GM23338 (cell line): Measurements from ENCODE around the gene OLFM1. TPM values are rescaled to one million over a fixed set of nuclear protein-coding genes. Genes with fewer than 3 reads are reported as not detected.
A peak's percentile ranks its signal among the peaks of the same experiment; 100 is the strongest.

Experiments
- ATAC-seq: fragments of 200-7000 bp; cut with Tn5 transposase; 3 replicates; pipeline ENCODE4 v1.9.1; 2020
- DNase-seq: peaks from one replicate; pipeline ENCODE4 v3.0.0-alpha.2; 2015; ENCODE audit warnings: low spot score
- H2AFZ ChIP-seq: fragments of 200-600 bp; sonication (generic); 2 replicates; pipeline ENCODE4 v1.8.0; 2016; ENCODE audit warnings: antibody characterized with exemption, mild to moderate bottlenecking, moderate library complexity
- H3F3A ChIP-seq: fragments of 200-600 bp; sonication (generic); replicated peaks from 2 replicates; pipeline ENCODE4 v1.8.0; 2017; ENCODE audit warnings: antibody characterized with exemption, mixed run types, low read depth
- H3K27ac ChIP-seq: fragments of 200-600 bp; sonication (generic); 2 replicates; pipeline ENCODE4 v1.6.1; 2016; ENCODE audit warnings: low read depth
- H3K27me3 ChIP-seq: fragments of 200-600 bp; sonication (generic); 2 replicates; pipeline ENCODE4 v1.8.0; 2016; ENCODE audit warnings: mild to moderate bottlenecking, mixed run types, moderate library complexity; ENCODE audit not compliant: insufficient read depth
- H3K36me3 ChIP-seq: fragments of 200-600 bp; sonication (generic); 2 replicates; pipeline ENCODE4 v1.8.0; 2016; ENCODE audit warnings: mild to moderate bottlenecking; ENCODE audit not compliant: insufficient read depth
- H3K4me1 ChIP-seq: fragments of 200-600 bp; sonication (generic); 2 replicates; pipeline ENCODE4 v1.8.0; 2016; ENCODE audit warnings: mild to moderate bottlenecking, moderate library complexity; ENCODE audit not compliant: insufficient read depth
- H3K4me2 ChIP-seq: fragments of 200-600 bp; sonication (generic); 2 replicates; pipeline ENCODE4 v1.7.1; 2017; ENCODE audit warnings: mixed run types
- H3K4me3 ChIP-seq: fragments of 200-600 bp; sonication (generic); 2 replicates; pipeline ENCODE4 v1.6.1; 2016; ENCODE audit warnings: mixed run types
- H3K79me2 ChIP-seq: fragments of 200-600 bp; sonication (generic); replicated peaks from 2 replicates; pipeline ENCODE4 v1.8.0; 2017; ENCODE audit warnings: mild to moderate bottlenecking; ENCODE audit not compliant: insufficient read depth
- H3K9me2 ChIP-seq: fragments of 200-600 bp; sonication (generic); 2 replicates; pipeline ENCODE4 v1.8.0; 2017; ENCODE audit not compliant: insufficient read depth
- H4K20me1 ChIP-seq: fragments of 200-600 bp; sonication (generic); replicated peaks from 2 replicates; pipeline ENCODE4 v1.8.0; 2017; ENCODE audit warnings: mild to moderate bottlenecking; ENCODE audit not compliant: insufficient read depth
- H3K27ac Mint-ChIP-seq: 2 replicates; pipeline ENCODE4 v1.8.0; 2020; ENCODE audit warnings: inconsistent platforms, mild to moderate bottlenecking, moderate library complexity, mixed read lengths
- H3K27me3 Mint-ChIP-seq: 3 replicates; pipeline ENCODE4 v1.8.0; 2022; ENCODE audit warnings: low read depth, mild to moderate bottlenecking, moderate library complexity, mixed read lengths, inconsistent platforms; ENCODE audit not compliant: insufficient read depth, poor library complexity
- H3K36me3 Mint-ChIP-seq: 3 replicates; pipeline ENCODE4 v1.8.0; 2021; ENCODE audit warnings: low read depth, mild to moderate bottlenecking, inconsistent platforms, moderate library complexity, mixed read lengths
- H3K4me1 Mint-ChIP-seq: 3 replicates; pipeline ENCODE4 v1.8.0; 2020; ENCODE audit warnings: mild to moderate bottlenecking, inconsistent platforms, mixed read lengths
- H3K4me3 Mint-ChIP-seq: 3 replicates; pipeline ENCODE4 v1.8.0; 2021; ENCODE audit warnings: moderate library complexity, mild to moderate bottlenecking, inconsistent platforms, mixed read lengths
- H3K9me3 Mint-ChIP-seq: 3 replicates; pipeline ENCODE4 v1.8.0; 2020; ENCODE audit warnings: moderate library complexity, mild to moderate bottlenecking, inconsistent platforms, mixed read lengths
- CTCF ChIP-seq, 2 experiments: fragments of 200-600 bp in 1 of 2; sonication (generic) in 1 of 2; conservative IDR thresholded peaks; 2 replicates each; pipeline versions ENCODE4 v1.5.1 to v1.6.1; 2016 to 2017; ENCODE audit warnings: antibody characterized with exemption in 2 of 2, low read depth in 2 of 2, mild to moderate bottlenecking in 2 of 2, moderate library complexity in 1 of 2
- ETS1 ChIP-seq: IDR thresholded peaks from 2 replicates; pipeline ENCODE4 v1.6.1; 2016; ENCODE audit warnings: antibody characterized with exemption
- EZH2 ChIP-seq: fragments of 200-600 bp; sonication (generic); IDR thresholded peaks from one replicate; pipeline ENCODE4 v1.8.0; 2017; ENCODE audit warnings: antibody characterized with exemption, mild to moderate bottlenecking, low read depth; ENCODE audit not compliant: unreplicated experiment
- EZH2phosphoT487 ChIP-seq: fragments of 200-600 bp; sonication (generic); IDR thresholded peaks from one replicate; pipeline ENCODE4 v1.8.1; 2018; ENCODE audit warnings: antibody characterized with exemption; ENCODE audit not compliant: unreplicated experiment
- JUNB ChIP-seq: IDR thresholded peaks from one replicate; pipeline ENCODE4 v1.6.1; 2016; ENCODE audit warnings: antibody characterized with exemption; ENCODE audit not compliant: unreplicated experiment
- NANOG ChIP-seq: IDR thresholded peaks from 2 replicates; pipeline ENCODE4 v1.6.1; 2016; ENCODE audit warnings: antibody characterized with exemption, borderline replicate concordance
- REST ChIP-seq: IDR thresholded peaks from one replicate; pipeline ENCODE4 v1.6.1; 2018; ENCODE audit warnings: antibody characterized with exemption; ENCODE audit not compliant: unreplicated experiment
- STAT1 ChIP-seq: IDR thresholded peaks from one replicate; pipeline ENCODE4 v1.6.1; 2016; ENCODE audit warnings: antibody characterized with exemption; ENCODE audit not compliant: unreplicated experiment
- ZNF114 ChIP-seq: fragments of 250-450 bp; sonication (Bioruptor Pico); IDR thresholded peaks from 2 replicates; pipeline ENCODE4 v1.5.0; 2020; ENCODE audit warnings: mild to moderate bottlenecking, moderate library complexity
- ZNF331 ChIP-seq: fragments of 250-450 bp; sonication (Bioruptor Pico); IDR thresholded peaks from 2 replicates; pipeline ENCODE4 v1.5.0; 2020; ENCODE audit warnings: low read depth, mild to moderate bottlenecking, moderate library complexity
- ZNF462 ChIP-seq: fragments of 250-450 bp; sonication (Bioruptor Pico); IDR thresholded peaks from 2 replicates; pipeline ENCODE4 v1.5.0; 2020; ENCODE audit warnings: mild to moderate bottlenecking, moderate library complexity
- polyA plus RNA-seq: library from polyadenylated mRNA; unstranded; fragments of >200 nt; fragmentation: Nextera tagmentation; extraction: Ambion mirVana; gene quantifications from 2 replicates; pipeline ENCODE4 v1.2.1, GENCODE V29; 2016
- total RNA-seq: library from RNA; depleted of rRNA; stranded (reverse); fragments of >200 nt; shearing (Covaris generic); gene quantifications from 2 replicates; pipeline ENCODE4 v1.2.3, GENCODE V29; 2014

The OLFM1 gene
- total and polyA plus RNA-seq, 2 experiments from 2014 or later: 20.6 to 40.1 TPM

- no peak for ATAC-seq
- H2AFZ ChIP-seq: no peak overlapping the region
- H3K9me3 Mint-ChIP-seq: peaks cover 19% of the 10 kb centered on the region
- no peak overlapping the region for H3K4me3 Mint-ChIP-seq
- no peaks in the 10 kb centered on the region for H3K4me1 ChIP-seq
- 0 out of 2 replicates have a peak, but pooled peaks cover 2% of the 10 kb centered on the region for H3K9me2 ChIP-seq
- H3K79me2 ChIP-seq: no peaks in the 10 kb centered on the region
- H3K27me3 ChIP-seq: no peaks in the 10 kb centered on the region
- TF ChIP-seq ETS1 (no peak), CTCF (conservative IDR thresholded peaks at IDR 0.05; ENCODE audit: low read depth in 2 of 2) (no peak), ZNF114 (CRISPR knock-in tag) (no peak), JUNB (no peak), ZNF331 (no peak), REST (no peak), EZH2 (no peak), STAT1 (no peak), ZNF462 (no peak), NANOG (no peak), EZH2phosphoT487 (no peak)
- no peak overlapping the region for H3K4me3 ChIP-seq
- no peak overlapping the region for H3K27ac ChIP-seq
- no peaks in the 10 kb centered on the region for H3K36me3 ChIP-seq
- H3F3A ChIP-seq: no peaks in the 10 kb centered on the region
- no peak overlapping the region for H3K4me2 ChIP-seq
- DNase-seq: no peak
- peaks cover 13% of the 10 kb centered on the region; the same call in 2 of the 3 replicates for H3K36me3 Mint-ChIP-seq
- H3K27me3 Mint-ChIP-seq: peaks cover 12% of the 10 kb centered on the region
- H3K4me1 Mint-ChIP-seq: peaks cover 10% of the 10 kb centered on the region
- peak overlapping the region; percentile 75; the same call in 1 of the 2 replicates for H3K27ac Mint-ChIP-seq
- no peaks in the 10 kb centered on the region for H4K20me1 ChIP-seq
Measured at GRCh38 chr9:135136481-135136880, 49.0 kb downstream of the OLFM1 start.
